Coronary artery (tissue), 2 donors: Measurements from ENCODE around the gene SNX13.

Source experiments
- DNase-seq: peaks from one replicate; pipeline ENCODE4 v3.0.0-alpha.2; 2017; ENCODE audit warnings: low spot score
- H3K27ac ChIP-seq, 2 donors: fragments of 200-600 bp; sonication (generic); one replicate each; pipeline ENCODE4 v1.5.1; 2016 to 2019
- H3K4me3 ChIP-seq: fragments of 200-600 bp; sonication (generic); 2 replicates; pipeline ENCODE4 v1.5.1; 2016; ENCODE audit warnings: mild to moderate bottlenecking, moderate library complexity
- TF ChIP-seq, protein P1 (sequence below): fragments of 200-600 bp; sonication (generic); IDR thresholded peaks from one replicate; pipeline ENCODE4 v1.5.1; 2019; ENCODE audit warnings: antibody characterized with exemption

The SNX13 gene

GRCh38 chr7:17774716-17775288 lies 165.5 kb downstream of the SNX13 start:
- TF ChIP-seq, protein P1, sequence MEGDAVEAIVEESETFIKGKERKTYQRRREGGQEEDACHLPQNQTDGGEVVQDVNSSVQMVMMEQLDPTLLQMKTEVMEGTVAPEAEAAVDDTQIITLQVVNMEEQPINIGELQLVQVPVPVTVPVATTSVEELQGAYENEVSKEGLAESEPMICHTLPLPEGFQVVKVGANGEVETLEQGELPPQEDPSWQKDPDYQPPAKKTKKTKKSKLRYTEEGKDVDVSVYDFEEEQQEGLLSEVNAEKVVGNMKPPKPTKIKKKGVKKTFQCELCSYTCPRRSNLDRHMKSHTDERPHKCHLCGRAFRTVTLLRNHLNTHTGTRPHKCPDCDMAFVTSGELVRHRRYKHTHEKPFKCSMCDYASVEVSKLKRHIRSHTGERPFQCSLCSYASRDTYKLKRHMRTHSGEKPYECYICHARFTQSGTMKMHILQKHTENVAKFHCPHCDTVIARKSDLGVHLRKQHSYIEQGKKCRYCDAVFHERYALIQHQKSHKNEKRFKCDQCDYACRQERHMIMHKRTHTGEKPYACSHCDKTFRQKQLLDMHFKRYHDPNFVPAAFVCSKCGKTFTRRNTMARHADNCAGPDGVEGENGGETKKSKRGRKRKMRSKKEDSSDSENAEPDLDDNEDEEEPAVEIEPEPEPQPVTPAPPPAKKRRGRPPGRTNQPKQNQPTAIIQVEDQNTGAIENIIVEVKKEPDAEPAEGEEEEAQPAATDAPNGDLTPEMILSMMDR, result no peak
- H3K4me3 ChIP-seq, result no peak overlapping the region
- no peak for DNase-seq
- no peak overlapping the region for H3K27ac ChIP-seq

DNA sequence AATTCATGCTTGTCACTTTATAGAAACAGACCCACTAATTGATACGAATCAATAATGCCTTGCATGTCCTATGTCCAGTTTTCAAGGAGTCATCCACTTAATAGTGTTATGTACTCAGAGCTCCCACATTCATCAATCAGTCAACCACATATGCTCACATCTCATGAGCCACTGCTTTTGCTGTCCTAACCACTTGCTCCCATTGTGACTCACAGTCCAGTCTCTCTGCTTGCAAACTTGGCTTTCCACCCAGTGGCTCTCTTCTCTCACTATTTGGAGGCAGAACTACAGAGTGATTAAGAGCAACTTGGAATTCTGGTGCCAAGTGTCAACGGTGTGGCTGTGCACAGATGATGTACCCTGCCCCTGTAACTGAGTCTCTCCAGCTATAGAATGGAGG lies 166.0 kb downstream of the SNX13 start:
- Histone ChIP-seq H3K27ac (no peak overlapping the region), H3K4me3 (no peak overlapping the region)
- TF ChIP-seq, protein P1, result no peak
- no peak for DNase-seq

GRCh38 chr7:17773289-17773626 lies 167.0 kb downstream of the SNX13 start:
- TF ChIP-seq, protein P1, result no peak
- no peak for DNase-seq
- no peak overlapping the region for H3K27ac ChIP-seq
- no peak overlapping the region for H3K4me3 ChIP-seq

- DNase-seq, result no peak
Observed at GRCh38 chr7:17772581-17773288, 167.6 kb downstream of the SNX13 start.

DNA sequence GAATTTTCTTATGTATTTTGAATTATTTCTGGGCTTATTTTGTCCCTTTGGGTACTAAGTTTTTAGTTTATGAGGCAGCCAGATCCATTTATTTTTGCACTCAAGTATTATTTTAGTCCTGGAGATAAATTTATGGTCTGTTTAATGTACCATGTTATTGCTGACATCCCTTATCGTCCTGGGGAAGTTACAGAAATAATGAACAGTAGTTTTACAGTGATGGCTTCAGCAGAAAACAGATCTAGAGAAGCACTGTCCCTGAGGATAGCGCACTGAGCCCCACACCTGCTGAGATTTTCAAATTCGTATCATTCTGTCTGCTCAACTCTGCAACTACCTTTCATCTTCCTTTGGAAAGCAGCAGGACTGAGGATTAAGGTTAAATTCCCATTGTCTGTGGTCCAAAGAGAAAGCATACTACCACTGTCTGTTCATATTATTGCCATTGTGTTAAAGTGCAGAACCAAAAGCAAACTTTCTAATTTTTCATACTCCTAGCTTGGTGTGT lies 168.3 kb downstream of the SNX13 start:
- Histone ChIP-seq H3K4me3 (no peak overlapping the region), H3K27ac (no peak overlapping the region)
- TF ChIP-seq, protein P1, result no peak
- no peak for DNase-seq

More at GRCh38 chr7:17772581-17773288, 167.6 kb downstream of the SNX13 start:
- no peak overlapping the region for H3K4me3 ChIP-seq
- H3K27ac ChIP-seq, result no peak overlapping the region
- TF ChIP-seq, protein P1, result no peak

GRCh38 chr7:17770710-17771375 lies 169.5 kb downstream of the SNX13 start:
- TF ChIP-seq, protein P1, result no peak
- no peak for DNase-seq
- no peak overlapping the region for H3K27ac ChIP-seq
- no peak overlapping the region for H3K4me3 ChIP-seq

DNA sequence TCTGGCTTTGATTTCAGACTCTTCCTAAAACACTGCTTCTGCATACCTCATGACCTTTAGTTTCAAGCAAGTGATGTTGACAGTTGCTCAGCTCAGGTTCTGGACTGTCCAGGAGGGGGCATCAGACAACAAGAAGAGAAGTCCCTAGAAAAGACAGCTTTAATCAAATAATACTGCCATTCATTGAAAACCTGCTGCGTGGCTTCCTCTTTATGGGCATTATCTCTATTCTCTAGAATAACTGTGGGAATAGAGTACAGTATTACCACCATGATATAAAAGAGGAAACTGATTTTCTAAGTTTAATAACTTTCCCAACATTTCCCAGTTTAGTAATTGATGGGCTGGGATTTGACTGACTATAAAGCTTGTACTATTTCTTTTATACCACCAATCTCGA lies 170.4 kb downstream of the SNX13 start:
- DNase-seq, result no peak
- Histone ChIP-seq H3K27ac (no peak overlapping the region), H3K4me3 (no peak overlapping the region)
- TF ChIP-seq, protein P1, result no peak
